Right lung (tissue), 5 donors: Measurements from ENCODE around the gene PAX8. TPM values are rescaled to one million over a fixed set of nuclear protein-coding genes. Genes with fewer than 3 reads are reported as not detected.
A peak's percentile ranks its signal among the peaks of the same experiment; 100 is the strongest.

Experiments
- DNase-seq, 2 donors: peaks; one replicate each; pipeline ENCODE4 v3.0.0-alpha.2; 2013
- polyA plus RNA-seq, 5 donors: library from polyadenylated mRNA; unstranded; fragments of 120-200 nt; gene quantifications; one replicate each; pipeline versions ENCODE4 v1.2.1 to v1.2.3, GENCODE V29; 2013; ENCODE audit warnings: inconsistent platforms in 1 of 5, low replicate concordance in 1 of 5; ENCODE audit not compliant: insufficient read length in 5 of 5, insufficient read depth in 1 of 5

The PAX8 gene
- polyA plus RNA-seq, 5 donors: 2.0 to 14.5 (median 4.4) TPM

- DNase-seq: no peak
Observed at GRCh38 chr2:113224647-113225236, 54.0 kb downstream of the PAX8 start.

DNA sequence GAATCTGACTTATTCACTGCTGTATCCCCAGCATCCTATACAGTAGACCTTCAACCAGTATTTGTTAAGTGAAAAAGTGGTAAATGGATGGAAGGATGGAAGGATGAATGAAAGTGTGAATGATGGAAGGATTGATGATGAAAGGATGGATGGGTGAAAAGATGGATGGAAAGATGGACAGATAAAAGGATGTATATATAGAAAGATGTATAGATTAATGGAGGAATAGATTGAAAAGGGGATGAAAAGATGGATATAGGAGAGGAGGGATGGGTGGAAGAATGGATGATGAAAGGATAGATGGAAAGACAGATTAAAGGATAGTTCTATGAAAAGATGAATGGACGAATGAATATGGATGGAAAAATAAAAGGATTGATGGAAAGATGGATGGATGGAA lies 54.9 kb downstream of the PAX8 start:
- DNase-seq: no peak

DNA sequence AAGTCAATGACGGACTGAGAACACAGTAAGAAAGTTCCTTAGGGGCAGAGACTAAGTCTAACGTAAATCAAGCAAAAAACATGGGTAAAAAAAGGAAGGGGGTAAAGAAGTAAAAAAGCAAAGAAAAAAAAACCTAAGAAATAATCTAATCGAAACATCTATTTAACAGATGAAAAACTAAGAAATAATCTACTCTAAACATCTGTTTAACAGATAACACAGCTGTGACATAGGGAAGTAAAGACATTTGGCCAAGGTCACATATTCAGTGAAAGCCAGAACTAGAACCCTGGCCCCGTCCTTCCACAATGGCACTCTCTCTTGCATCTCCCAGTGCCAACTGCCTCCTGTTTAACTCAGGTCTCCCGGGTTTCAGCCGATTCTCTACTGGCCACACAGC lies 56.9 kb downstream of the PAX8 start:
- DNase-seq: no peak

DNA sequence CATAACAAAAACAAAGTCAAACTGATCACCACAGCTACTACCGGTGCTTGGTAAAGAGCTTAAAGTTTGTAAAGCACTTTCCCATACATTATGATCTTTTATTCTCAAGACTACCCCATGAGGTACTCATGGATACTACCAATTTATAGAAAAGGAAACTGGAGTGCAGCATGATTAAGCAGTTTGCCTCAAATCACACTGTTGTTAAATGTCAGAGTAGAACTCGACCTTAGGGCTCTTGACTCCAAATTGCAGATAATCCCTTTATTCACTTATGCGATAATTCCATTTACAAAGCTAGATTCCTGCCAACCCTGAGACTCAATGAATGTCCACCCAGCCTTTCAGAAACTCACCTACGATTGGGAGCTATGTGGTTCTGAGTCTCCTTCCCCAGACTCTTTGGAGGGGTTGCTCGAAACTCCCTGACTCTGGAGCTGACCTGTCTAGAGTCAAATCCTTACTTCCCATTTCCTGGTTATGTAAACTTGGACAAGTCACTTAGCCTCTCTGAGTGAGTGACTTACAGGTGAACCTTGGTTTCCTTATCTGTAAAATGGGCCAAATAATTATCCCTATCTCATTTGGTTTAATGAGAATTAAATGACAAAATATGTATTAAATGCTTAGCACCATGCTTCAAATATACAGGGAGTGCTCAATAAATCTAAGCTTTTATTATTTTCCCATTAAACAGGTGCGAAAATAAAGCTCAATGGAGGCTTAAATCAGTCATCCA lies 57.6 kb downstream of the PAX8 start:
- DNase-seq: no peak

DNA sequence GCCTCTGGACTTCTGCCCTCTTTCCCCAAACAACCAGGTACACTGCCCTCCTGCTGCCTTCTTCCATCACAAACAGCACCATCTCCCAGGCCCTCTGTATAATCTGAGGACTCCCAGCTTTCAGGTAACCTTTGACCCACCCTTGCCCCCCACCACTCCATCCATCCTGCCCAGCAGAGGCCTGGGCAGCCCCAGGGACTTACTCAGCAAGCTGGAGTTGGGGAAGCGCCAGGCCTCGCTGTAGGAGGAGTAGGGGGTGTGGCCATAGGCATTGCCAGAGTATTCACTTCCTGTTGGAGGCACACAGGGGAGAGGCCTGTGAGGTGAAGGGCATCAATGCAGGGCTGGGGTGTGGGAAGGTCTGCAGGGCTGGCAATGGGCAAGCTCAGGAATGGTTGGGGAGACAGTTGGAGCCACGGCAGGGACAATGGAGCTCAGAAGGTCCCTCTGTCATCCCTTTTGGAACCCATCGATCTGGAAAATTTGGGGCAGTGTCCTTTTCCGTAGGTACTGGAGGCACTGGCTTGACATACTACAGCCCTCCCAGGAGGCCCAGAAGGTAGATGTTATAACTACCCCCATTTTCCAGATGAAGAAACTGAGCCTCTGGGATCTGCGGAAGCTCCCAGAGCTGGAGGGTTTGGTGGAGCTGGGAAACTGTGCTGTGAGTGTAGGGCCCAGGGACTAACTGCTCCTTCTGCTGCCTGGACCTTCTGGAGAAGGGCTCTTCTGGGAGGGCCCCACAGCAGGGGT lies 58.7 kb downstream of the PAX8 start:
- no peak for DNase-seq

DNA sequence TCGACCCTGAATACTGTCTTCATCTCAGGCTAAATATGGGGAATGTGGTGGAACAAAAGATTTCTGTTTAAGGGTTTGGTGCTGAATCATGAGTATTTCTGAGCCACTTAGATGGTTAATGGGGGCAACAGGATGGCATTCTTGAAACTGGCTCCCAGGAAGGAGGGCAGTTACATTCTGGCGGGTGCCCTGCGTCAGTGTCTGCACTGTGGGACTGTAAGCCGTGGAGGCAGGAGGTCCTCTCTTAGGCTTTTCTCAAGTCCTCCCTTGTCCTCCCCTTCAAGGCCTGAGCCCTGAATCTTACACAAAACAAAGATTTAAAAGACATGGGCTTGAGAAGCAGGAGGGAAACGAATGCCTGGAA lies 59.2 kb downstream of the PAX8 start:
- DNase-seq: no peak

- no peak for DNase-seq
Observed at GRCh38 chr2:113219092-113219441, 59.7 kb downstream of the PAX8 start.

DNA sequence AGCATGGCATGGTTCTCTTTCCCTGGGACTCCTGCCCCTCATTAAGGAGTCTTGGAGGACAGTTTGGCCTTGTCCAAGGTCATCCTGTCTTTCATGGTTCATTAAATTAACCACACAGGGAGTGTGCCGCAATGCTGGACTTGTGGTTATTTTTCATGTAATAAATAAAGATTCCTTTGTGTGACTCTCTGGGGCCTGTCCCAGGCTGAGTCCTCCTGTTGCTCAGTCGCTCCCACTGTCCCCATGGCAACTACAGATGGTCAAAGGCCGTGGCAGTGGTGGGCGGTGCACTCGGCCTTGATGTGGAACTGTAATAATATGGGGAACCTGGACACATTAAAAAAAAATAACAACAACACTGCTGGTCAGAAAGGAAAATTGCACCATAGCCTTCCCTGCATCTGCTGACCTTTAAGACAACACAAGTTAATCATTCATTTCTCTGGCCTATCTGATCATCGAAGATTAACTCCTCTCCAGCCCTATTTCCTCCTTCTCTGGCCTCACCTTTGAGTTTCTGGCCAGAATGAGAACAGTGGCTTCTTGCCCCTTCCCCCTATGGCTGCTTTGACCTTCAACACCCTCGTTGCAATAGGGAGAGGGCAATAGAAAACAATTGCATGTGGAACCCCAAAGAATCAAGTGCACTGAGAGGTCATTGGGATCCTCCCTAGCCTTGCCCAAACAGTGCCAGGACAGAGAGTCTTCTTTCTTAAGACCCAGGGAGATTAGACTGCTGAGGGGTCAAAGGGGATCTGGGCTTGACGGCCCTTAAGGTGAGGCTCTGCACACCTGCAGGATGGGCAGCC lies 60.2 kb downstream of the PAX8 start:
- no peak for DNase-seq

DNA sequence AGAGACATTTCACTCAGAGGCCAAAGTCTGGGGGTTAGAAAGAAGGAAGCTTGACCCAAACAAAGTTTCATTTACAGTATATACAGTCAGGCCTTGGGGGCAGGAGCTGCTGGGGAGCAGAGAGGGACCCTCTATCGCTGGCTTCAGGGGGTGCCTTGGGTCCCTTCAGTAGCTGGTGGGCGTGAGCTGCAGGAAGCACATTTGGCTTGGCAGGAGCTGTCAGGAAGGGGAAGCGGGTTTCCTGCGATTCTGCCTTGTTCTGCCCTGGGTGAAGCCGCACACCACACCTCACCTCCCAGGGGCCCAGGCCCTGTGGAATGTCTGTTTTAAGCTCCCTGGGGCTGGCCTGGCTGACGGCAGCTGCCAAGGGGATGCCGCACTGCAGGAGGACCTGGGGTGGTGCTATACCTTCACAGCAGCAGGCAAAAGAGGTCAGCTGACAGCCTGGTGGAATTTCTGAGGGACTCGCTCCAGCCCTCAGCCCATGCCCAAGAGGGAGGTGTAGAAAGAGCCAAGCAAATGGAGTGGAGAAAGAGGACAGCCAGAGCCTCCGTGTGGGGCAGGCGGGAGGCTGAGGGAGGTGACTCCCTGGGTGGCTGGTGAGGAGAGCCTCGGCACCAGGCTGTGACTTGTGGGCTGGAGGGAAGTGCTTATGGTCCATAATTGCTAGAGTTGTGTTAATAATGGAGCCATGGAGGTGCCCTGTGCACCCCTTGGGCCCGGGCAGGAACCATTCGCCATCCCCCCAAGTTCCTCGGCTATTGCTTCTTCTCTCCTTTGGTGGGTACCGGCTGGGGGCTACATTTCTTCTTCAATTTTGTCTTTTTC lies 61.1 kb downstream of the PAX8 start:
- DNase-seq: peak in 1 of 2 donors; percentile 38

GRCh38 chr2:113216891-113217454 lies 61.7 kb downstream of the PAX8 start:
- DNase-seq: no peak

- no peak for DNase-seq
Observed at GRCh38 chr2:113216321-113216720, 62.4 kb downstream of the PAX8 start.

DNA sequence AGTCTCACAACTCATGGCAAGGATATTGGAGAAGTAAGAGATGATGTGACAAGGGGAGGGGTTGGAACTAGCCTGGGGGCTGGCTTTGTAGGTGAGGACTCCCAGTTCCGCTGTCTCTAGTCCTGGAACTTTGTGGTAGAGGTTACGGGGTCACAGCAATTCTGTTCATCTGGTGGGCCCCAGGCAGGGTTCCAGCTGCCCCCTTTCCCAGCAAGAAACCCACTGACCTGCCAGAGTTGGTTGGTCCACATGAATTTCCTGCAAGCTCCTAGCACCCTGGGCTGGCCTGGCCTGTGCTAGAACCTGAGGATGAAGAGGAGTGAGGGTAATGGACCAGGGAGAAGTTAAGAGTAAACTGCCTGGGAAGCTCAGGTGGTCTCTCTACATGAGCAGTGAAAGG lies 63.7 kb downstream of the PAX8 start:
- no peak for DNase-seq

DNA sequence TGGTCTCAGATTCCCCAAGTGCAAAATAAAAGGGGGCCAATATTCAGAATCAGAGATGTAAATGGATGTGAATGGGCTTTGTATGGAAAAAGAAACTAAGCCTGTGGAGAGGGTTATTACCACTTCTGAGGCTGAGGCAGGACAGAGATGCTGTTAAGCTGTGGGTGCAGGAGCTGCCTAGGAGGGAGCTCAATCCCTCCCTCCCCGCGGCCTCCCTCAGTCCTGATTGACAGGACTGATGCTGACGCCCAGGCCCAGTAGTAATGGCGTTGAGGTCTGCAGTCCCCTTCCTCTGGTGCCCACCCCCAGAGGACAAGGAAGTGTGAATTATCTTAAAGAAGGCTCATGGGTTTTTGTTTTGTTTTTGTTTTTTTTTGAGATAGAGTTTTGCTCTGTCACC lies 64.6 kb downstream of the PAX8 start:
- DNase-seq: no peak

DNA sequence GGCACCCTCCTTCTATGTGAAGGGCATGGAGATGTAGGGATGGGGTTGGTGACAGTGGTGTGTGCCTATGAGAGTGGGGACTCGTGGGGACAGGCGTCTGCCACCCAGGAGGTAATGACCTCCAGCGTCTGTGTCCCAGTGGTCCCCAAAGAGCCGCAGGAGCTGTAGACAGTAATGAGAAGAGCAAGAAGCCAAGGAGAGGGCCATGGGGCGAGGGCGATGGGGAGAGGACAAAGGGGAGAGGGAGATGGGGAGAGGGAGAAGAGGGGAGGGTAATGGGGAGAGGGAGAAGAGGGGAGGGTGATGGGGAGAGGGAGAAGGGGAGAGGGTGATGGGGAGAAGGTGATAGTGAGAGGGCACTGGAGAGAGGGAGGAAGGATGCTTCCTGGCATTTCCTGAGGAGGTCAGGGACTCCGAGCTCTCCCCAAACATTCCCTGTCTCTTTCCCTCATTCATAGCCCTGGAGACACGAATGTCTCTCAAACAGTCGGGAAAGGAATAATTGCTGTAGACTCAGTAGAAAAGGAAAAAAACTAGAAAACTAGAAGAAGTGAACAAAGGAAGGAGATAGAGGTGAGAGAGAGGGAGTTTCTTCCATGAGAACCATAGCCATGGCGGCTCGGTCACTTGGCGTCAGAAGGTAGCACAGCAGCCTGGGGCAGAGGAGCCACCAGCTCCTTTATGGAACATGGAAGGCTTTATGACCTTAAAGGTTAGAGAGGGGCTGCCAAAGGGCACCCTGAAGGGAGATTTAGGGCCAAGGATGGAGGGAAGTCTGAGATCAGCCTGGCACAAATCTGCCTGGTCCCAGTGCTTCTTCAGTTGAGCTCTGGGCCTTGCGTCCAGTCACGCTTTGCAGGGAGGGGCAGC lies 65.4 kb downstream of the PAX8 start:
- no peak for DNase-seq

GRCh38 chr2:113212245-113213060 lies 66.3 kb downstream of the PAX8 start:
- DNase-seq: no peak

DNA sequence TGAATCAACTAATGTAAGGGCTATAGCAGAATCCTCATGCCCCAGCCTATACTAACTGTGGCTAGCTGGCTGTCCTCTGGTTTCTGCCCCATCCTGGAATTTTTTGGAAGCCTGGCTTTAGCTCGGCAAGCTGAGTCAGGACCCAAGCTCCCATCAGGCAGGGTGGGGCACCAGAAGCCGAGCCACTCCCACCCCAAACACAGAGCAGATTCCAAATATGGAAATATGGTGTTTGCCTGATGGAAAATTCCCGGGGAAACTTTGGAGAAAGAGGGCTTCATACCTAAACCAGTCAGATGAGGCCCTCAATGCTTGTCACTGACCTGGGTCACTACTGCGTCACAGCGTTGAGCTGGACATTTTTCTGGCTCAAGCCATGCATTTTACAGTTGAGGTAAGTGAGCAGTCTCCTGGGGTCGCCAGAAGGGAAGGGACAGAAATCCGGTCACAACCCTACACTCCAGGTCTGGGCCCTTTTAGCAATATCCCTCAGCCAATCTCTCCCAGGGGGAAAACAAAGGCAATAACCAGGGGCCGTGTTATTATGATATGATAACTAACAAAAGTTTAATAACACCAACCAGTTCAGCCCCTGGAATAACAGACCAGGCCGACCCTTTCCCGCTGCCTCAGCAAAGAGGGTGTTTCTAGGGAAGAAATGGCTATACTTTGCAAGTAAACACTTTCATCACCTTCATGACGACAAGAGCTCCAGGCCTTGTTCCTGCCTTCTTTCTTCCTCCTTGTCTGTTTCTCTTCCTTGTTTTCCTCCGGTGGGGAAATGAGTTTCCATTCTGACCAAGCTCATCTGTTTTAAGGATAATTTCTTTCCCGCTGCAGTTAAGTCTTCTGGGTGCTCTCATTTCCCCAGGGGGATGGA lies 67.3 kb downstream of the PAX8 start:
- no peak for DNase-seq

- DNase-seq: no peak
Observed at GRCh38 chr2:113209646-113210171, 69.0 kb downstream of the PAX8 start.
